GM13976 (cell line): Measurements from ENCODE around the gene GJD3.

ENCODE experiments used
- DNase-seq: peaks from one replicate; pipeline ENCODE4 v3.0.0; 2012; ENCODE audit warnings: low spot score
- in situ Hi-C: fragments of 300-500 bp; cut with MboI; formaldehyde crosslinking; loops from one replicate; pipeline ENCODE4 v1.12.0; 2022; ENCODE audit warnings: low sequenced_read_pairs, mixed read lengths, inconsistent platforms; ENCODE audit not compliant: unreplicated experiment
- TF ChIP-seq, protein P1 (sequence below): IDR thresholded peaks from 2 replicates; pipeline ENCODE4 v1.5.1; 2012; ENCODE audit warnings: borderline replicate concordance, mild to moderate bottlenecking; ENCODE audit not compliant: insufficient read depth; ENCODE audit errors: extremely low read depth, missing control alignments, control extremely low read depth

GJD3 gene

GRCh38 chr17:40347319-40348135 lies 17.0 kb downstream of the GJD3 start:
- DNase-seq, result no peak
- in situ Hi-C loops, result no loop called here
- TF ChIP-seq, protein P1, sequence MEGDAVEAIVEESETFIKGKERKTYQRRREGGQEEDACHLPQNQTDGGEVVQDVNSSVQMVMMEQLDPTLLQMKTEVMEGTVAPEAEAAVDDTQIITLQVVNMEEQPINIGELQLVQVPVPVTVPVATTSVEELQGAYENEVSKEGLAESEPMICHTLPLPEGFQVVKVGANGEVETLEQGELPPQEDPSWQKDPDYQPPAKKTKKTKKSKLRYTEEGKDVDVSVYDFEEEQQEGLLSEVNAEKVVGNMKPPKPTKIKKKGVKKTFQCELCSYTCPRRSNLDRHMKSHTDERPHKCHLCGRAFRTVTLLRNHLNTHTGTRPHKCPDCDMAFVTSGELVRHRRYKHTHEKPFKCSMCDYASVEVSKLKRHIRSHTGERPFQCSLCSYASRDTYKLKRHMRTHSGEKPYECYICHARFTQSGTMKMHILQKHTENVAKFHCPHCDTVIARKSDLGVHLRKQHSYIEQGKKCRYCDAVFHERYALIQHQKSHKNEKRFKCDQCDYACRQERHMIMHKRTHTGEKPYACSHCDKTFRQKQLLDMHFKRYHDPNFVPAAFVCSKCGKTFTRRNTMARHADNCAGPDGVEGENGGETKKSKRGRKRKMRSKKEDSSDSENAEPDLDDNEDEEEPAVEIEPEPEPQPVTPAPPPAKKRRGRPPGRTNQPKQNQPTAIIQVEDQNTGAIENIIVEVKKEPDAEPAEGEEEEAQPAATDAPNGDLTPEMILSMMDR, result no peak

DNA sequence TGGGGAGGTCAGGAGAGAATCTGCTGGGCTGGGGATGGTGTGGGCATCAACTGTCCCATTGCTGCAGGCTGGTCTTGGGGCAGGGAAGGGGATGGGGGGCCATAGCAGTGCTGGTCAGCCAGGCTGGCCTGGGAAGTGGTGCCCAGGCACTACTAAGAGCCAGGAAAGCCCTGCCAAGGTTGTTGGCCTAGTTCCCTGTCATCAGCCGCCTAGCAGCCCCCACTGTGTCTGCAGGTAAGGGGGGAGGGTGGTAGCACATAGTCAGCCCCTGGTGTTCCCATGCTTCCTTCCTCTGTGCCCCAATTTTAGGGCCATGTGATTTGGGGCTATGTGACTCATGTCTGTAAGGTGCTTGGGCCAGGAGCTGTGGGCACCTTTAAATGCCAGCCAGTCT lies 17.8 kb downstream of the GJD3 start:
- no peak for DNase-seq
- in situ Hi-C loops, result no loop called here
- TF ChIP-seq, protein P1, result no peak

DNA sequence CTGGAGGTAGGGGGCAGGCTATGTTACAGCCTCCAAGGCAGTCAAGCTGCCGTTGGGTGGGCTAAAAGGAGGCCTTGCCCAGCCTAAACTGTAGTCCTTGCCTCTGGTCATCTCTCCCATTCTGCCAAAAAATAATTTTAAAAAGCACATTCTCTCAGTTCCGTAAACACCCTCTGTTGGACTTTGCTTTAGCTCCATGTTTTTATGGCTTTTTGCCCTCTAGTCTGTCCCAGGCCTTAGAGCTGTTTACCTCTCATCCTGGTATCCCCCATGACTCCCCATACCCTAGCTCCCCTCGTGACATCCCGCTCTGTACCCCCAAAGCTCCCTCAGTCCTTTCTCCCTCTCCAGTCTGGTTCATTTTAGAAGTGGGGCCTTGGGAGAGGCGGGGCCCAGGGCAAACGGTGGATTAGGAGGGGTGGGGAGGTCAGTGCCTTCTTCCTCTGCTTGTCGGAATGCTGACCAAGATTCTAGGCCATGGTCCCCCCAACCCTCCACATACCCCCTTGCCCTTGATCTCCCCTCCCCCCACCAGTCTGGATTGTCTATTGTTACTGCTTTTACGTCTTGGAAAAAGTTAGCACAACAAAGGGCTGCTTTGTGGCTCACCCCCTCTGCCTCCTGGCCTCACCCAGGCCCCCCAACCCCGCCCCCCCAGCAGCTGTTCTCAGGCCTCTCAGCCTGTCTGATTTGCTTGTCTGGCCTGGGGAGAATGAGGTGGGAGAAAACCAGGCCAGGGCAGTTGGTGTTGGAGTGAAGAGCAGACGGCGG lies 18.4 kb downstream of the GJD3 start:
- TF ChIP-seq, protein P1, result no peak
- no peak for DNase-seq
- in situ Hi-C loops, result no loop called here

GRCh38 chr17:40345161-40345993 lies 19.2 kb downstream of the GJD3 start:
- DNase-seq, result peak; percentile 63
- in situ Hi-C loops, result no loop called here
- TF ChIP-seq, protein P1, result no peak

- TF ChIP-seq, protein P1, result no peak
- in situ Hi-C loops, result no loop called here
- no peak for DNase-seq
Measured at GRCh38 chr17:40344421-40345160, 19.9 kb downstream of the GJD3 start.
